Measurements from ENCODE around the gene FAM185A.

- TF ChIP-seq EZH2 (IDR thresholded peaks at IDR 0.05; ENCODE audit: insufficient read depth, poor library complexity, severe bottlenecking) (no peak), EZH2phosphoT487 (IDR thresholded peaks at IDR 0.05; ENCODE audit: insufficient read depth, low read depth) (no peak)
Observed at GRCh38 chr7:102821994-102822747, 73.4 kb downstream of the FAM185A start.
